Transverse colon (tissue), 4 donors: ENCODE results near the gene UCK2. TPM values are rescaled to one million over a fixed set of nuclear protein-coding genes. Genes with fewer than 3 reads are reported as not detected.

ENCODE experiments used
- DNase-seq: peaks from one replicate; pipeline ENCODE4 v3.0.0-alpha.2; 2019
- H3K27ac ChIP-seq, 4 donors: fragments of 200-600 bp; sonication (generic); 2 replicates each; pipeline ENCODE4 v1.5.1; 2016 to 2018; ENCODE audit warnings: inconsistent platforms in 4 of 4
- H3K27me3 ChIP-seq: fragments of 200-600 bp; sonication (generic); 2 replicates; pipeline ENCODE4 v1.5.1; 2017; ENCODE audit warnings: inconsistent platforms
- H3K36me3 ChIP-seq, 4 donors: fragments of 200-600 bp; sonication (generic); 2 replicates each; pipeline ENCODE4 v1.5.1; 2017 to 2019; ENCODE audit warnings: inconsistent platforms in 4 of 4
- H3K4me1 ChIP-seq, 4 donors: fragments of 200-600 bp; sonication (generic); 2 replicates each; pipeline ENCODE4 v1.5.1; 2017 to 2020; ENCODE audit warnings: inconsistent platforms in 4 of 4
- H3K4me3 ChIP-seq, 4 donors: fragments of 200-600 bp; sonication (generic); 1 replicate in 1 of 4; 2 replicates in 3 of 4; pipeline versions ENCODE4 v1.5.1 to v1.6.1; 2017 to 2019; ENCODE audit warnings: inconsistent platforms in 4 of 4
- H3K9me3 ChIP-seq, 2 donors: fragments of 200-600 bp; sonication (generic); 2 replicates each; pipeline ENCODE4 v1.5.1; 2017 to 2019; ENCODE audit warnings: inconsistent platforms in 2 of 2
- CTCF ChIP-seq, 5 experiments: fragments of 200-600 bp in 3 of 5; fragments of 450-650 bp in 2 of 5; sonication (generic) in 3 of 5; IDR thresholded peaks; 1 replicate in 2 of 5; 2 replicates in 3 of 5; pipeline ENCODE4 v1.5.1; 2016 to 2017; ENCODE audit warnings: antibody characterized with exemption in 5 of 5, inconsistent platforms in 3 of 5, mild to moderate bottlenecking in 2 of 5, moderate library complexity in 1 of 5
- EP300 ChIP-seq: sonication (generic); formaldehyde crosslinking; IDR thresholded peaks from one replicate; pipeline ENCODE4 v1.6.1; 2017; ENCODE audit warnings: antibody characterized with exemption, low read depth
- POLR2A ChIP-seq: fragments of 450-650 bp; IDR thresholded peaks from one replicate; pipeline ENCODE4 v1.6.1; 2016; ENCODE audit warnings: antibody characterized with exemption, mild to moderate bottlenecking, moderate library complexity
- POLR2AphosphoS5 ChIP-seq, 3 donors: sonication (generic); formaldehyde crosslinking; IDR thresholded peaks; one replicate each; pipeline ENCODE4 v1.6.1; 2016; ENCODE audit warnings: antibody characterized with exemption in 3 of 3
- WGBS, 2 donors: methylation state at CpG; one replicate each; pipeline ENCODE4 v1.1.5; 2018; ENCODE audit warnings: low coverage in 1 of 2; 5-methylcytosine and 5-hydroxymethylcytosine counted together
- in situ Hi-C, 4 donors: fragments of 200-750 bp; cut with MboI; loops; one replicate each; pipeline versions ENCODE4 v1.15.0 to v1.15.1; 2017; ENCODE audit warnings: low sequenced_read_pairs in 3 of 4, low pct_ligation_motif_present in 1 of 4, low pct_unique_long_range_greater_than_20kb in 1 of 4
- intact Hi-C: fragments of 100-400 bp; cut with DNase I; formaldehyde crosslinking; loops from one replicate; pipeline ENCODE4 v1.15.1; 2023; ENCODE audit warnings: low total_unique reads
- total RNA-seq, 4 donors: library from RNA; depleted of rRNA; stranded (reverse); fragments of >200 nt; gene quantifications; one replicate each; pipeline ENCODE4 v1.1.0, GENCODE V29; 2016

UCK2 gene
- total RNA-seq, 4 donors from 2014 or later: 18.9 to 96.5 (median 69.7) TPM

- peaks cover 0 to 13% (median 0%) of the 10 kb centered on the region in 4 donors for H3K36me3 ChIP-seq
- in situ Hi-C loops: no loop called here
- peaks cover 0 to 3% (median 0%) of the 10 kb centered on the region in 4 donors for H3K4me1 ChIP-seq
- intact Hi-C loops: no loop called here
- no peaks in the 10 kb centered on the region for H3K27me3 ChIP-seq
- peak overlapping the region in 1 of 4 donors; percentile 37 for H3K27ac ChIP-seq
- TF ChIP-seq EP300 (no peak), POLR2AphosphoS5 (IDR thresholded peaks at IDR 0.05) (no peak), CTCF (IDR thresholded peaks at IDR 0.05) (no peak), POLR2A (no peak)
- H3K9me3 ChIP-seq: no peaks in the 10 kb centered on the region
- no peak overlapping the region for H3K4me3 ChIP-seq
- DNase-seq: no peak
- WGBS, 2 donors: 83 to 91% methylated on average over 1 to 2 of the region's 4 CpGs
These were observed 72.1 kb downstream of the UCK2 start for GRCh38 chr1:165899461-165899941.

- Histone ChIP-seq H3K4me1 (peaks cover 0 to 3% (median 0%) of the 10 kb centered on the region in 4 donors), H3K27me3 (no peaks in the 10 kb centered on the region), H3K9me3 (no peaks in the 10 kb centered on the region), H3K36me3 (peaks cover 0 to 13% (median 0%) of the 10 kb centered on the region in 4 donors), H3K27ac (no peak overlapping the region), H3K4me3 (no peak overlapping the region)
- DNase-seq: no peak
- 73 to 100% methylated on average over 1 to 22 of the region's 22 CpGs for WGBS, 2 donors
- TF ChIP-seq POLR2A: no peak
- no peak for TF ChIP-seq EP300
- TF ChIP-seq CTCF (IDR thresholded peaks at IDR 0.05): no peak
- TF ChIP-seq POLR2AphosphoS5 (IDR thresholded peaks at IDR 0.05): no peak
- intact Hi-C loops (no loop called here), in situ Hi-C loops (loop anchor here in 2 of 4 donors (25.0 kb wide), 2 partner anchors 188 to 513 kb away; no protein-coding TSS in a partner anchor)
These were observed 73.4 kb downstream of the UCK2 start for GRCh38 chr1:165900576-165901380.

GRCh38 chr1:165902565-165902964 lies 75.2 kb downstream of the UCK2 start:
- no peak overlapping the region for H3K4me3 ChIP-seq
- in situ Hi-C loops (loop anchor here in 2 of 4 donors (25.0 kb wide), 2 partner anchors 190 to 515 kb away; no protein-coding TSS in a partner anchor), intact Hi-C loops (no loop called here)
- TF ChIP-seq EP300: no peak
- TF ChIP-seq POLR2AphosphoS5 (IDR thresholded peaks at IDR 0.05): no peak
- TF ChIP-seq POLR2A: no peak
- TF ChIP-seq CTCF (IDR thresholded peaks at IDR 0.05): no peak
- H3K36me3 ChIP-seq: peaks cover 0 to 6% (median 0%) of the 10 kb centered on the region in 4 donors
- H3K9me3 ChIP-seq: no peaks in the 10 kb centered on the region
- no peak overlapping the region for H3K27ac ChIP-seq
- no peaks in the 10 kb centered on the region for H3K27me3 ChIP-seq
- DNase-seq: no peak
- WGBS, 2 donors: 98 to 100% methylated on average over 3 to 4 of the region's 4 CpGs
- peaks cover 0 to 3% (median 0%) of the 10 kb centered on the region in 4 donors for H3K4me1 ChIP-seq

DNA sequence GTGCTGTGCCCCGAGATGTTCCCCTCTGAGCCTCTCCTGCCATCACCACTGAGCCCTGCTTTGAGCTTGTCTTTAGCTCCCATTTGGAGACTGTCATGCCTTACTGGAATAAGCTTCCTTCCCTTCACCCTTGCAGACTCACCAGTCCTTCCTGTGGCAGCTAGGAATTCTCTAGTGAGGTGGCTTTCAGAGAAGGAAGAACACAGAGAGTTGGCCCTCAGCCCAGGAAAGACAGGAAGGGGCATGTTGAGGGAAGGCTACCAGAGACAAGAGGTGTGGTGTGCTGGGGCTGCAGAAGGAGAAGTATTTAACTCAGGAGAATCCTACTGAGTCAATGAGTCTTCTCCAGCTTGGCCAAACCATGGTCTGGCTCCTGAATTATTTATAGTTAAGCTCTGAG lies 76.3 kb downstream of the UCK2 start:
- H3K4me3 ChIP-seq: no peak overlapping the region
- no peaks in the 10 kb centered on the region for H3K27me3 ChIP-seq
- DNase-seq: peak; percentile 36
- H3K4me1 ChIP-seq: peaks cover 0 to 2% (median 0%) of the 10 kb centered on the region in 4 donors
- TF ChIP-seq POLR2AphosphoS5 (IDR thresholded peaks at IDR 0.05): no peak
- no peak for TF ChIP-seq POLR2A
- TF ChIP-seq CTCF (IDR thresholded peaks at IDR 0.05): no peak
- no peak for TF ChIP-seq EP300
- in situ Hi-C loops (loop anchor here in 2 of 4 donors (25.0 kb wide), 2 partner anchors 191 to 516 kb away; no protein-coding TSS in a partner anchor), intact Hi-C loops (no loop called here)
- WGBS, 2 donors: 100% methylated on average over 1 of the region's 1 CpG; no CpG with 5 or more reads in 1 of the 2 donors
- H3K36me3 ChIP-seq: peaks cover 0 to 6% (median 0%) of the 10 kb centered on the region in 4 donors
- H3K27ac ChIP-seq: no peak overlapping the region
- H3K9me3 ChIP-seq: no peaks in the 10 kb centered on the region
